Thyroid gland (tissue), 4 donors: ENCODE results near the gene MIEN1.
A peak's percentile ranks its signal among the peaks of the same experiment; 100 is the strongest.

Source experiments
- CTCF ChIP-seq, 6 experiments: fragments of 200-600 bp in 3 of 6; fragments of 450-650 bp in 3 of 6; sonication (generic) in 3 of 6; IDR thresholded peaks; one replicate each; pipeline ENCODE4 v1.5.1; 2016 to 2019; ENCODE audit warnings: antibody characterized with exemption in 6 of 6, mild to moderate bottlenecking in 2 of 6, inconsistent platforms in 1 of 6, moderate library complexity in 1 of 6
- POLR2A ChIP-seq, 2 donors: fragments of 450-650 bp; IDR thresholded peaks; one replicate each; pipeline ENCODE4 v1.6.1; 2017; ENCODE audit warnings: antibody characterized with exemption in 2 of 2, mild to moderate bottlenecking in 2 of 2, moderate library complexity in 1 of 2

GRCh38 chr17:39754161-39754957 is 24.0 kb upstream of the MIEN1 start:
- TF ChIP-seq CTCF (IDR thresholded peaks at IDR 0.05) = peak; percentile 73 to 100 (median 99)
- TF ChIP-seq POLR2A (IDR thresholded peaks at IDR 0.05) = peak in 1 of 2 donors; percentile 82
